IPS-NIHi11 (cell line): ENCODE measurements around the gene CLASP1.

ENCODE experiments used
- DNase-seq: peaks from one replicate; pipeline ENCODE4 v3.0.0; 2012; ENCODE audit warnings: mixed read lengths, low spot score

CLASP1 gene

DNA sequence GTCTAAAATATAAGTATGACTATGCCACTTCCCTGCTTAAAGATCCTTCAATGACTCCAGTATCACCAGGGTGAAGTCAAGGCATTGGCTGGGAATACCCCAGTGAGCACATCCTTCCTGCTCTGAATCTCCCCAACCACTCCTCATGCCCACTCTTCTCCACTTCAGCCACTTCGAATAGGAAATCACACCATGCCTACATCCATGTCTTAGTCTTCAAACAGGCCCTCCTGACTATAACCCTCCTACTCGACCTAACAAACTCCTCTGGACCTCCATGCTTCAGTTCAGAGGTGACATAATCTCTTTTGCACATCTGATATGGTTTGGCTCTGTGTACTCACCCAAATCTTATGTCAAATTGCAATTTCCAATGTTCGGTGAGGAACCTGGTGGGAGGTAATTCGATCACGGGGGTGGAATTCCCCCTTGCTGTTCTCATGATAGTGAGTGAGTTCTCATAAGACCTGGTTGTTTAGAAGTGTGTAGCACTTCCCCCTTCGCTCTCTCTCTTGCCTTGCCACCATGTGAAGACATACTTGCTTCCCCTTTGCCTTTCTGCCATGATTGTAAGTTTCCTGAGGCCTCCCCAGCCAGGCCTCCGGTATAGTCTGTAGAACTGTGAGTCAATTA is 276.4 kb downstream of the CLASP1 start:
- DNase-seq: no peak

- no peak for DNase-seq
Observed at GRCh38 chr2:121372082-121372481, 277.2 kb downstream of the CLASP1 start.

DNA sequence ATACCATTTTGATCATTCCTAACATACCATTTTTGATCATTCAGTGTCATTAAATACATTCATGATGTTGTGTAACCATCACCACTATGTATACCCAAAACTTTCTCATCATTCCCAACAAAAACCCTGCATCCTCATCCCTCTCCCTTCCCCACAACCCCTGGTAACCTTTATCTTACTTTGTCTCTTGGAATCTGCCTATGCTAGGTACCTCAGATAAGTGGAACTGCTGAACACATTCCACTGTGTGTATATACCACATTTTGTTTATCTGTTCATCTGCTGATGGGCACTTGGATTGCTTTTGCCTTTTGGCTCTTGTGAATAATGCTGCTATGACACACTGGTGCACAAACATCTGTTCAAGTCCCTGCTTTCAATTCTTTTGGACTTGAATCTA is 280.4 kb downstream of the CLASP1 start:
- DNase-seq: no peak

GRCh38 chr2:121368155-121368554 is 281.1 kb downstream of the CLASP1 start:
- no peak for DNase-seq

DNA sequence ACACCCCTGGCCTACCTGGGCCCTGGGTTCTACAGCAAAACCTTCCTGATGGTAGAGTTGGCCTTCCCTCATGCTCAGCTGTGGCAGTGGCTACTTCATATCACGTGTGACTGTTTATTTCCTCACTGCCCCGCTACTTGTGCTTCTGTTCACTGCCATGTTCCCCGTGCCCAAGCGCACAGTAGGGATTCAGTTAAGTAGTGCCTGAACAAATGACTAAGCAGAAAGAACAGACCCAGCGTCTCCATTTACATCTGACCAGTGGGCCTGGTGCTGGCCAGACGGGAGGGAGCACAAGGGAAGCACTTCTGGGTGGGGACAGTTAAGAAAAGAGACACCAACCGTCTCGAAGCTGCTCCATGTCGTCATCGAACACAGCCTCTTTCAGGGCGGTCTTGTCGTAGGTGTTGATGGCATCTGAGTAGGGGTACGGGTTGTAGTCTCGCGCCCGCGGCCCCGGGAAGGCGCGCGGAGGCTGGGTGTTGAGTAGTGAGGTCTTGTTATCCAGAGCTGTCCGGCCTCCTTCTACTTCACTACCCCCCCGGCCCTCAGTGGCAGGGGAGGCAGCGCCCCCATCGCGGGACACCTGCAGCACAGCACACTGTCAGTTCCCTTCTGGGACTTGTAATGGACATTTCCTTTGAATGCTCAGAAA is 281.9 kb downstream of the CLASP1 start:
- DNase-seq: no peak

- no peak for DNase-seq
Observed at GRCh38 chr2:121366040-121366439, 283.2 kb downstream of the CLASP1 start.

DNA sequence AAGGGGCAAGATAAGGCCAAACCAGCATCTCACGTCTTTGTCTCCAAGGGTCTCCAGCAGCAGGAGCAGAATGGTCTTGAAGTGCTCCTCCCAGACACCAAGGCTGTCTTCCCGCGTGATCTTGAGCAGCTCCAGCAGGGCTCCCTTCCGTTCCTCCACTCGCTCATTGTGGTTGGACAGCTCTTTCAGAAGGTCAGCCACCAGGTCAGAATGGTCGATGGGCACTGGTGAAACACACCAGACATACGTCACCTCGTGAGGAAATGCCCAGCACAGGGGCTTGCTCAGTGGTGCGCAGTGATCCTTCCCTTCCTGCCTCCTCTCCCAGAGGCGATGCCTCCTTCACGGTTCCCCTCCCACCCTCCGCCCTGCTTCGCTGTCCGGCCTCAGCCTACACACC is 284.2 kb downstream of the CLASP1 start:
- DNase-seq: no peak

GRCh38 chr2:121363632-121364420 is 285.4 kb downstream of the CLASP1 start:
- DNase-seq: no peak

DNA sequence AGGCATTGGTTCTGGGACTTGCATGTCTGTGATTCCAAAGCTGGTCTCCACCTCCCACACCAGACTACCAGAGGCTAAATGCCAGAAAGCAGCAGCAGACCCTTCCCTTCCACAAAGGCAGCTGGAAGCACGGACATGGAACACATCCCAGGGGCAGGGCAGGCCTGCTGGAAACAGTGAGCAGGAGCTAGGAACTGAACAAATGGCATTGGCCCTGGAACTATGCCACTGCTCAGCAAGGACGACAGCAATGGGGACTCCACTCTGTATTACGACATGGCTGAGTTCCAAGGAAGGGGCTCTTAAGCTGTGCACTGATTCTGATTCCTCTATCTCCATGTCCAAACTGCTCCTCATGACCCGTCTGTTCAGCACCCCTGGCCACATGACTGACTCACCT is 286.5 kb downstream of the CLASP1 start:
- DNase-seq: no peak

DNA sequence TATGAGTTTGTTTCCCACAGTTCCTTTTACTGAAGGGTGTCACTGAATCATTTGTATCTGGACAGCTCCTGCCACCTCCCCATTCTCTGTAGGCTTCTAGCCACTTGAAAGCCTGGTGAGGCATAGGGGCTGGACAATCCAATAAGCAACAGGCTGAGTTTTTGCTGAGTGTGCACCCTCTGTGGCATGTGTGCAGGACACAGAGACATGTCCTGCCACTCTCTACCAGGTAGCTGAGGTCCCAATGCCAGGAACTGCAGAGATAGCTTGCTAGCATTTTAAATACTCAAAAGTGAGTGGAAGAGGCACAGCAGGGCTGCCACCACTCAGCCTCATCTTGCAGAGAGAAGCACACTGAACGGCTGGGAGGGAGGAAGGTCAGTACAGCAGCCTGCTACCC is 287.0 kb downstream of the CLASP1 start:
- no peak for DNase-seq

- DNase-seq: no peak
Observed at GRCh38 chr2:121360566-121361300, 288.5 kb downstream of the CLASP1 start.

DNA sequence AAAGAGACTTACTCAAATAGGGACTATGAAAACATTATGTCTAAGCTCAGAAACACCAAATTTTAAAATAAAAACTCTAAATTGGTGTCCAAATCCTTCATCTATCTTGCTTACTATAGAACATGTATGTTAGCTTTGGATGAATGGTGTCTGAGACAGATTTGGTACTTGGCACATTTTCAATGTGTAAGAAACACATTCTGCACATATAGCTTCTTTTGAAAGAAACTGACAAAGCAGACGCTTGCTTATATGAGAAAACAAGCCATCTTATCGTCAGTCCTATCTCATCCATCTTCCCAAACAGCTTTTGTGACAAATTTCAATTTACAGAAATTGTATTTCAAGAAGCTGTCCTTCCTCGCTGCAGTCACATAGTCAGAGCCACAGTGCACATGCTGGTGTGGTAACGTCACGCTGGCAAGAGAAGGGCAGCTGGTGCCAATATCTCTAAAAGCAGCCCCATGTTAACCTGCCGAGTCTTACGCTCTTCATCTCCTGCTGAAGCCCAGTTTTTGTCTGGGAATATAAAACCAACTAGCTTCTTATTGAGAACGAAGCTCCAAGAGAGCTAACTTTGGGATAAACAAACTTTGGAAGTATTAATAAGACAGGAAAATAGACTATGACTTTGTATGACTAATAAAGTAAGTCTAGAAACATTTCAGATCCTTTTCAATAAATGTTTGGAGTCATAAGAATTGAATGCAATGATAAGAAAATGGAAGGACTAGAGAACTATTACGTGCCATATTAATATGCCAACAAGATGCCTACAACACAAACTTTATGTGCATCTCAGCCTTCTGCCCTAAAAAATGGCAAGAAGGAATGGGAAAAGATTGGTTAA is 289.3 kb downstream of the CLASP1 start:
- no peak for DNase-seq

DNA sequence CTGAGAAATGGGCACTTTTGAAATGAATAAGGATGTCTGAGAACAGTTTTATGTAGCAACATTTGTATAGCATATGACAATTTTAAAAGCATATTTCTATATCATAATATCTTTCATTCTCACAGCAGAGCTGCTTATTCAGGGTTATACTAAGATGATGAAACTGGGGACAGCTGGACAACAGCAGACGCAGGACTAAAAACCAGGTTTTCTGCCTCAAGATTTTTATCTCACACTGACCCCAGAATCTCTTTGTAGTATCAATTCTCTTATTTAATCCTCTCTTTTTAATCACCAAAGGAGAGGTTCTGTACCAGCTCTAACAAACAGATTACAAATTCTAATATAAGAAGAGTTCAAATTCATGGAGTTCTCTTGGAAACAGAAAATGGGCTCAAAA is 290.1 kb downstream of the CLASP1 start:
- DNase-seq: no peak

DNA sequence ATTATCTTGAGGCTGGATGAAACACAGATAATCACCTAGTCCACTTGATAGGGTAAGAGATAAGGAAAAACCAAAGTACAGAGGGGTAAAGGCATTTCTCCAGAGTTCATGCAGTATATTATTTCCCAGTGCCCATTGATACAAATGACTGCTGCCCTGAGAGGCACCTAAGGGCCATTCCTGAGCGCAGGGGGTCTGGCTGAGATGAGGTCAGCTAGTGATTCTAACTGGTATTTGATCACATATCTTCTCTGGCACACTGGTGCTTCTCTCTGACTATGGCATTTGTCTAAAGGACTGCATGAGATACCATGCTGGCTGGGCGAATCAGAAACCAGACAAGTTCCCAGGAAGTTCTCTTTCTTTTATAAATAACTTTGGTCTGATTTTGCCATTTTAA is 291.0 kb downstream of the CLASP1 start:
- DNase-seq: no peak

- peak; percentile 78 for DNase-seq
Observed at GRCh38 chr2:121356058-121356640, 293.1 kb downstream of the CLASP1 start.

- DNase-seq: no peak
Observed at GRCh38 chr2:121355488-121355887, 293.8 kb downstream of the CLASP1 start.

DNA sequence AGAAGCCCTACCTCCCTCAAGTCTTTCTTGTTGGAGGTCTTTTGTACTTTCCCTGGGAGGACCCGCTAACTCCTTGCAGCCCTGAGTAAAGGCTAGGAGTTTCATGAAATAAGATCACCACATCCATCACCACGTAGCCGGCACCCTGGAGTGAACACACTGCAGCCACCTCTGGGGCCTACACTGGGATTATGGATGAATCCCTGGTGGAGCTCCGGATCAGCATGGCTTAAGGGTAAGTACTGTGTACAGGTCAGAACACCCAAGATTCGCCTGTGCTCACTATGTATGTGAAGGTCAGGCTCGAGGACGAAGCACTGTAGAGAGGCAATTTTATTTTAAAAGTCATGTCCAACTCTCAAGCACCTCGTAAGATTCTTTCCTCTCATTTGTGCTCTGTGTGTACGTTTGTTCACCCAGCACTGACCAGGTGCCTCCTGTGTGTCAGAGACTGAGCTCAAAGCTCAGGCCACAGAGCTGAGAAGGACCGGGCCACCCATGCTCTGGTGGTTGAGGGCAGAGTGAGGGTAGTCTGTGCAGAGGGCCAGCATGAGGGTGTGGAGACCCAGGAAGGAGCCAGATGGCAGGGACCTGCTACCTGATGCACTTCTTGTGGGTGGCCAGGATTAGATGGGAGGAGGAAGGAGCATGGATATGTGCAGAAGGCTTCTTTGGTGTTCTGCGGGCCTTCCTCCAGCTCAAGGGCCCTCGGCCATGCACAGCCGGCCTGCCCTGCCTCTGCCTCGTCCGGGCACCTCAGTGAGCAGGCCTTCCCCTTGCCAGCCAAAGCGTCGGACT is 297.5 kb downstream of the CLASP1 start:
- no peak for DNase-seq

DNA sequence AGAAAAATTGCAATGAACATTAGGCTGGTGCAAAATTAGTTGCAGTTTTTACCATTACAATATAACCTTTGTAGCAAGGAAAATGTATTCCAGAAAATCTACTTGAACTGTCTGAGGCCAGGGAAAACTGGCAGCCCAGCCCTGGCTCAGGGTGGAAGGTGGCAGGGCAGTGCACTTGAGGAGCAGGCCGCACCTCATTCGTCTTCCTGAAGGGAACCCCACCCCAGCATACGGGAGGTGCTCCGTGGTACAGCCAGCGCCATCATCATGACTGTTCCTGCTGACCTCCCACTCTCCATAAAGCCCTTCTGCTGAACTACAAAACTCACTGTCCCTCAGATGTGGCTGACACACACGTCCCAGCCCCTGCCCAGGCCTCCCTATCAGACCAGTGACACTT is 298.4 kb downstream of the CLASP1 start:
- DNase-seq: no peak

DNA sequence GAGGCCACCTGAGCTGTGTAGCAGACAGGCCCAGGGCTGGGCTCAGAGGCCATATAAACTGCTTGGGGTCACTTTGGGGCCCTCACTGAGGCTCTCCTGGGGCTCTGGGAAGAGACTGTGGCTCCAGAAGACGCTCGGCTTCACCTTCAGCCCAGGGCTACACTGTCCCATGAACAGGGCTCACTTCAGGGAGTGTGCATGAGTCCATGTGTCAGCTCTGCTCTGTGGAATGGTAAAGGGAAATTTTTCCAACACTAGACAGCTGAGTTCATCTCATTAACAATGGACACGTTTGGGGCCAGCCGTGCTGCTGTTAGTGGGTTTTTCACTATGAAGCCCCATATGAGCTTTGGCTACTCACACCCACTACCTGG is 298.9 kb downstream of the CLASP1 start:
- DNase-seq: no peak

DNA sequence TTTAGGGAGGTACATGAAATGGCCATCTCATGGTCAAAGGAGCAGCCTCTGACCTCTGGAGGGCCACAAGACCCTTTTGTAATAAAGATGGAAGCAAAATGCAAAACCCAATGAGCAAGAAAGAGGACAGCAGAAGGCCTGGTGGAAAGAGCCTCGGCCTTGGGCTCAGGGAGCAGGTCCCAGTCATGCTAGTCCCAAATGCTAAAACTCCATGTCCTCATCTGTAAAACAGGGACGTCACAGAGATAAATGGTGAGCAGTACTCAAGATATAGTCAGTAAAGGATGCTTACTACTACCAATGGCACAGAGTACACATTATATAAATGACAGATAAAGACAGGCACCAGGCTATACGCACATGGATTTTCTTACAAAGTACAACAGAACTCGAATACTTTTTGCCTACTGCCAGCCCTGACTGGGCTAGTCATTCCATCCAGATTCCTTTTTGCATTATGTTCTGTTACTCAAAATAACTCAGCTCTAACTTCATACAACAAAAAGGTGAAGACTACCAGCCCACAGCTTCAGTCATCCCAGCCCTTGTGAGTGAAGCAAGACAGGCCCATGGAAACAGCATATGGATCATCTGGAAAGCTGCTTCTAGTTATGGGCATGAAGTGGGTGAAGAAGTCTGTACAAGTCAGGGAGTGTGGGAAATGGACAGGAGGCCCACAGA is 299.4 kb downstream of the CLASP1 start:
- no peak for DNase-seq
